NOMO-1 treated with dmso at 0.1 percent for 144 hours (cell line): ENCODE data around the gene POLR2C.
"Not testable (repeated sequence)": the region's sequence is repeated elsewhere in the genome, so short reads cannot be mapped to it uniquely, and the experiment has no call there.

Experiments
- DNase-seq: peaks from one replicate; lab custom pipeline; 2025; ENCODE audit not compliant: unreplicated experiment; lab: John Stamatoyannopoulos, UW

The POLR2C gene

DNA sequence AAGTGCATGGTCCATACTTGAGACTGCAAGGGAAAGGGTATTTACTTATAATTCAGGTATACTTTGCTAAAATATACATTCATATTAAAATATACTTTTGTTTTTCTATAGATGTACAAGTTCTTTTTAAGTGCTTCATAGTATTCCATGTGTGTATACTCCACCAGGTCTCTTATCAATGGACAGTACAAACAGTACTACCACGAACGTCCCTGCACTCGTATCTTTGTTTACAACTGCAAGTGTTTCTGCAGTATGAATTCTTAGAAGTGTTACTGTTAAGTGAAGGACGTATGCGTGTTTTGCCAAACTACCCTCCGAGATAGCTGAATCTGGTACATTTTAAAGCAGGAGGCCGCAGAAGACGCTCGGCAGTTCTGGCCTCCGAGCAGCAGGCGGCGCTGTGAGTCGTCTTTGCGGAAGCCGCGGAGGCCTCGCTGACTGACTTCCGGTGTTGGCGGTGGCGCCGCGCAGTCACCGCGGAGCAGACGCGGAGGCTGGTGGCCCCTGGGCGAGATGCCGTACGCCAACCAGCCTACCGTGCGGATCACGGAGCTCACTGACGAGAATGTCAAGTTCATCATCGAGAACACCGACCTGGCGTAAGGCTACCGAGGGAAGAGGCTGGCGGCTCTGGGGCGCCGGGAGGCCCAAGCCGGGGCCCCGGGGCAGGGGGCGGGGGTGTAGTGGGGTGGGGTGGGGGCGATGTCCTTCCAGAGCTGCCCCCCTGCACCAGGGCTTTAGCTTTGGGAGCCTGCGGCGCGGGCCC is at the start of gene POLR2C:
POLR2C (plus strand) TSS at position 471 of the 769 bp plus-strand sequence; CDS start at position 517, 46 bp downstream.
- peak; percentile 61 for DNase-seq

DNA sequence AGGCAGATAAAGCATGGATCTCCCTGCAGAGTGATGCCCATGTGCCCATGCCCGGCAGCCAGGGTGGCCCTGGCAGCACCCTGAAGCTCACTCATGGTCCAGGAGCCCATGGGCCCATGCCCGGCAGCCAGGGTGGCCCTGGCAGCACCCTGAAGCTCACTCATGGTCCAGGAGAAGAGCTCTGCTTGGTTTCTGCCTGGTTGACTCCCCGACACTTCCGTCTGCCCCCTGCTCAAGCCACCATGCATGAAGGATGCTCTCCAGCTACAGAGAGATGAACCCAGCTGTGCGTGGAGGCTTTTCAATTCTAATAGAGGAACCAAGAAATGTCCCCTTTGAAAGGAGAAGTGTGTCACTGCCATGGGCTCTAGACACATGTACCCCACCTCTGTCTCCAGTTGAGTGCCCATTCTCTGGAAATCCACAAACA is 49.2 kb upstream of the POLR2C start:
- DNase-seq: no peak

DNA sequence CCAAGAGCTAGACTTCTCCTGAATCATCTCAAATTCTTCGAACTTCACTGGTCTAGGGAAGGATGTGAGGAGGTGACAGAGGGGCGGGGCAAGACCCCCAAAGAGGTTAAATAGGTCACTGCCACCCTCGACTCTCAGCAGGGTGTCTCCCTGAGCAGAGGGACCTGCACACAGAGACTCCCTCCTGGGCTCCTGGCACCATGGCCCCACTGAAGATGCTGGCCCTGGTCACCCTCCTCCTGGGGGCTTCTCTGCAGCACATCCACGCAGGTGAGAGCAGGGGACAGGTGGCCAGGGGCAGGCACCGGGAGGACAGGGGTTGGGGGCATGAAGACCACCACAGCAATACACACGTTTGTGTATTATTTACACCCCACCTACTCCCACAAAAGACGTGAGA is 48.7 kb upstream of the POLR2C start:
- no peak for DNase-seq

DNA sequence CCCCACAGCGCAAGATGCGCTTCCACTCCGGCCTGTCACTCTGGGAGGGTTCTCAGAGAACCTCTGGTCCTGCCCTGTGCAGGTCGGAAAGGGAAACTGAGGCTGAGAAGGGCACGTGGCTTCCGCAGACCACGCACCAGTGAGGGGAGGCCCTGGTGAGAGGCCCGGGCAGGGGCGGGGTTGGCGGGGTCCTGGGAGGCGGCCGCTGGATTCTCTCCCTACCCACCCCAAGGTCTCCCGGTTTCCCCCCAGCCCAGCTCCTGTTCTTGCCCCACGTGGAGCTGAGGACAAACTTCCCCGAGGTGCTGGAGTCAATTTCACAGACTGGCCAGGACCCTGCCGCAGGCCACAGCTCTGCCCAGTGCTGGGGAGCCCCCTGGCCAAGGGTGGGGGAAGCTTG is 46.4 kb upstream of the POLR2C start:
- no peak for DNase-seq

DNA sequence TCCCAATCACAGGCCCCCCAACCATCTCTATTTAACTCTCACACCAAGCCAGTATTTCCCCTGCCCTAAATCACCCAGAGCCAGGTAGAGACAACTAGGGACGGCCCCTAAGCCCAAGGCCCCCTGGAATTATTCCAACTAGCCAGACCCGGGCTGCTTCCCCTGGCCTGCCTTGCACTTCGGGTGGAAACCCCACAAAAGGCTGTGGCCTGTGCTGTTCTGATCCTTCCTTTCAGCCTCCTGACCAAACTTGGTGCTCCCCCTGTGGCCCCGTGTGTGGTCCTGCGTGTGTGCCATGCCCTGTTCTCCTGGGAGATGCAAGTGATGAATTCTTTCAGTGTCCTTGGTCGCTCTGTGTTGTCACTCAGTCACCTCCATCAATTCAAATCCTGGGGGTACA is 43.0 kb upstream of the POLR2C start:
- no peak for DNase-seq

DNA sequence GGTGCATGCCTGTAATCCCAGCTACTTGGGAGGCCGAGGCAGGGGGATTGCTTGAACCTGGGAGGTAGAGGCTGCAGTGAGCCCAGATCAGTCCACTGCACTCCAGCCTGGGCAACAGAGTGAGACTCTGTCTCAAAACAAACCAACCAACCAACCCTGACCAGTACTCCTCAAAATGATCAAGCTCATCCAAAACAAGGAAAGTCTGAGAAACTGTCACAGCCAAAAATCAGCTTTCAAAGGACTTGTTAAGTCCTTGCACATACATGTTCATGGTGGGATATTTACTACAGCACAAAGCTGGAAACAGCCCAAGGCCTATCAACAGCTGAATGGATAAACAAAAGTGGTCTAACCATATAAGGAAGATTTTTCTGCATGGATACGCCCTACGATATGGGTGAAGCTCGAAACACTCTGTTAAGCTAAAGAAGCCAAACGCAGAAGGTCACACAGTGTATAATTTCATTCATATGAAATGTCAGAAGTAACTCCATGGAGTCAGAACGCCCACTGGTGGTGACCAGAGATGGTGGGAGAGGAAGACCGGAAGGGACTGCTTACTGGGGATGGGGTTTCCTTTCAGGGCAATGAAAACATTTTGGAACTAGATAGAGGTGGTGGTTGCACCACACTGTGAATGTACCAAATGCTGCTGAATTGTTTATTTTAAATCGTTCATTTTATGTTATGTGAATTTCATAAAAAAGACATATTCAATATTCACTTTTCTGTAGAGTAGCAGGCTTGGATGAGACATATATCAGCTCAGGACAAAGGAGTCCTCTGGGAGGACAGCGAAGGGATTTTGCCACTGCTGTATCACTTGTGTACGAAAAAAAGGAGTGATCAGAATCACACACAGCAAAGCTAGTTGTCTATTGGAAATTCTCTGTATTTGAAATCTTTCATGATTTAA is 40.2 kb upstream of the POLR2C start:
- no peak for DNase-seq

DNA sequence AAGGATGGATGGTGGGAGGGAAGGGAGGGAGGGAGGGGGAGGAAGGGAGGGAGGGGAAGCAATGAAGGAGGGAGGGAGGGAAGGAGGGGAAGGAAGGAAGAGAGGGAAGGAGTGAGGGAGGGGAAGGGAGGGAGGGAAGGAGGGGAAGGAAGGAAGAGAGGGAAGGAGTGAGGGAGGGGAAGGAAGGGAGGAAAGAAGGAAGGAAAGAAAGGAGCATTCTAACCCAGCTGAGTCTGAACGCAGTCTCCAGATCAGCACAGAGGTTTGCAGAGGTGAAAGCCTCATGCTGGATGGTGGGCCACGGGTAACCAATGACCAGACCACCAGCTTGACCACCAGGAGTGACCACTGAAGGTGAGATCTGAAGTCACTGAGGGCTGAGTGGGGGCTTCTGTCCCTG is 39.3 kb upstream of the POLR2C start:
- no peak for DNase-seq

DNA sequence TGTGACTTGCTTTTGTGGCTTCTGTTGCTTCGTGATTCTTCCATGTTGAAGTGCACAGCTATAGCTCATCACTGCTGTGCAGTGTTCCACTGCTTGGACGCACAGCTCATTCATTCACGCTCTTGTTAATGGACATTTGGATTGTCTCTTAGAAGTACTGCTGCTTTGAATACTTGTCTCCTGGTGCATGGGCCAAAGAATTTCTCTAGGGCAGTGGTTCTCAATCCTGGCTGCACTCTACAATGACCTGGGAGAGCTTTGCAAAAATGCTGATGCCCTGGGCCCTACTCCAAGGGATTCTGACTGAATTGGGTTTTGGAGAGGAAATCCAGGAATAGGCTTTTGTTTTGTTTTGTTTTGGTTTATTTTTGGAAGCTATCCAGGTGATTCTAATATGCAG is 37.9 kb upstream of the POLR2C start:
- DNase-seq: no peak

DNA sequence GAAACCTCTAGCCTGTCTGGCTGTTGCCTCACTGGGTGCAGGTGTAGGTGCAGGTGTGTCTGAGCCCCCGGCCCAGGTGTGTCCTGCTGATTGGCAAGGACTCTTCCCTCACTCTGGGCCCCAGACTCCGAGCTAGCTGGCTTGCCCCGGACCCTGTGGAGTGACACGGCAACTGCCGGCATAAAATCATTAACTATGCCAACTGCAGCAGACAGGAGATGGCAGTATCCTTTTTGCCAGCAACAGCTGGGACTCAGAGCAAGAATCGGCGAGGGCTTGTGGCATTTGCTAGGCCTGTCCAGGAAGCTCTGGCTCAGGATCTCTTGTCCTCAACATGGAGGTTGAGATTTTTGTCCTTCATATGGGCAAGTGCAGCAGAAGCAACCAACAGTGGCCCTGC is 36.1 kb upstream of the POLR2C start:
- no peak for DNase-seq

DNA sequence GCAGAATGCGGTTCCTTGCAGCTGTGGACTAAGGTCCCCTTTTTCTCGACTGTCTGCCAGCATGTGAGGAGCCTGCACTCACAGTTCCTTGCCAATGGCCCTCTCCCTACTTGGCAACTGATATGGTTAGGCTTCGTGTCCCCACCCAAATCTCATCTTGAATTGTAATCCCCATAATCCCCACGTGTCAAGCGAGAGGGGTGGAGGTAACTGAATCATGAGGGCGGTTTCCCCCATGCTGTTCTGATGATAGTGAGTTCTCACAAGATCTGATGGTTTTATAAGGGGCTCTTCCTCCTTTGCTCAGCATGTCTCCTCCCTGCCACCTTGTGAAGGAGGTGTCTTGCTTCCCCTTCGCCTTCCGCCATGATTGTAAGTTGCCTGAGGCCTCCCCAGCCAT is 35.2 kb upstream of the POLR2C start:
- no peak for DNase-seq

DNA sequence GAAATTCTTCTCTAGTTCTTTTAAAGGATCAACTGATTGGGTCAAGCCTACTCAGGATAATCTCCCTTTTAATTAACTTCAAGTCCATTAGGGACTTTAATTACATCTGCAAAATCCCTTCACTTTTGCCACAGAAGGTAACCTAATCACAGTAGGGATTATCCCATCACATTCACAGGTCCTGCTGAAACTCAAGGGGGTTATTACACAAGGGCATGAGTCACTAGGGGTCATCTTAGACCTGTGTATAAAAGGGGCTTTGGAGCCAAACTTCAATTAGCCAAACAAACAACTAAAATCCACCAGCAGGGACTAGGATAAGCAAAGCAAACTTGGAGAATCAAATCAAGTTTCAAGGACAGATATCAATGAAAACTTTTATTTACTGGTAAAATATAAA is 34.7 kb upstream of the POLR2C start:
- DNase-seq: no peak

DNA sequence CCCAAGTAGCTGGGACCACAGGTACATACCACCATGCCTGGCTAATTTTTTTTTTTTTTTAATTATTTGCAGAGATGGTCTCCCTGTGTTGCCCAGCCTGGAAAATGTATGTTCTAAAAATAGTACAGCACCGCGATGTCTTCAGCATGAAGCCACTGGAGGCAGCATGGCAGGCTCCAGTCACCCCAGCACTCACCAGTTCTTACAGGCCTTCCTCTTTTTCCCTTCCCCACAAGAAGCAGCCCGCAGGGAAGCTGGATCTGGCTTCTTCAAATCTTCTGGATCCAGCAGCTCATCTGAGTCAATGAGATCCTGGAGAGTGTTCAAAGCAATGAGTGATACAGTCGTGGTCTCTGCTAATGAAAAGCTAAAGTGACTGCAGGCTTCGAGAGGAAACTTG is 31.5 kb upstream of the POLR2C start:
- DNase-seq: no peak

DNA sequence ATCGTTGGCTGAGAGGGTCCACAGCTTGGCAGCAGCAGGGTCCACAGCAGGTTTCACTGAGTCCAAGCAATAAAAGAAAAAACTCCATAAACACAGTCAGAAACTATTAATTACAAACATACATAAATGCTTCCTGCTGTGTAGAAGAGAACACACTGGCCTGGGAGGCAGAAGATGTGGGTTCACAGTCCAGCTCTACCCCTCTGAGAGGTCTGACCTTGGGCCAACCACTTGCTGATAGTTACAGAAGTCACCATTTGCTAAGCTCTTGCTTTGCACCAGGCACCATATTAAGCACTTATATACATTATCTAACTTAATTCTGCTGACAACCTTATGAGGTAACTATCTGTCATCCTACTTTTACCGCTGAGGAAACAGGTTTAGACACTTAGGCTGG is 30.0 kb upstream of the POLR2C start:
- DNase-seq: no peak

DNA sequence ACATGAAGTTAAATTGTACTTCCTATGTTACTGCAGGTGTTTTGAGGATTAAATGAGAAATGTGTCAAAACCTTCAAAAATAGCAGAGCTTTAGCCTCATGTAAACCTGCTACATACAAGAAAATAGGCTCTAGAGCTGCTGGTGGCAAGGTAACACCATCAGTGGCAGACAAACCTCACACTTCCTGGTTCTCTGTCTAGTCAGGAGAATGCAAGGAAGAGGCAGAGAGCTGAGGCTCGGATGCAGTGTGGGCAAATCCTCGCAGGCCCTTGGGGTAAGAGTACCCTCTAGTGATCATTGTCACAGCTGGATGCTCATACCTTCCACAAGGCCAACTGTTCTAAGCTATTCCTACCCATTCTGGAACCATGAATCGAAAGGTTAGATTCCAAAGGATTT is 29.5 kb upstream of the POLR2C start:
- DNase-seq: no peak

DNA sequence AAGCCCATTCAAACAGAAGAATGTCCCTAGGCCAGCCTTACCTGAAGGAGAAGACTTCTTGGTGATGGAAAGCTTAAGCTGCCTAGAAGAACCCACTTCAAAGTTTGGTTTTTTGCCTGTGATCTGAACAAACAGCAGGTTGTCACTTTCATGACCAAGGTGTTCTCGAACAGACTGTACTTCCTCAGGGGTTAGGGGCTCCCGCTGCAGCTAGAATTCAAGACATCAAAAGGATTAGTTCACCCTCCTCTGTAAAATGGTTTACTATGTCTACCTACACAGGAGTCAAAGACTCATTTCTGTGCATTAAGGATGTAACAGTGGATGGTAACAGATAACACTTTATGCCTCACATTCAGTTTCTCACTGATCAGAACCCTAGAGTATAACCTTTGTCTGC is 28.5 kb upstream of the POLR2C start:
- DNase-seq: no peak

DNA sequence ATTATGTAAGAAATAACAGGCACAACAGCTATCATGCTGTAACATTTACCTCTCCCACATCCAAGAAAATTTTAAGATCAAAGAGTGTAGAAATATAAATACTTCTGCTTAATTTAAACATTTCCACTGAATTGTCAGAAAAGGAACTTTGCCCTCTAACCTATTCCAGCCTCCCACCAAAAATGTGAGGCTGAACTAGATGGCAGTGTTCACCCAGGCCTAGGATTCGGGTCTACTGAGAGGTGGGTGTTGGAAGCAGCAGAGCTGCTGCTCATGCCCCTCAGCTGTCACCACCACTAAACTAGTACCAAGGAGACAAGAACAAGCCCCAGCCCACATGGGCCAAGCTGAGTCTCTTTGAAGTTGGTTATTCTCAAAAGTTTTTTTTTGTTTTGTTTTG is 26.6 kb upstream of the POLR2C start:
- DNase-seq: no peak

DNA sequence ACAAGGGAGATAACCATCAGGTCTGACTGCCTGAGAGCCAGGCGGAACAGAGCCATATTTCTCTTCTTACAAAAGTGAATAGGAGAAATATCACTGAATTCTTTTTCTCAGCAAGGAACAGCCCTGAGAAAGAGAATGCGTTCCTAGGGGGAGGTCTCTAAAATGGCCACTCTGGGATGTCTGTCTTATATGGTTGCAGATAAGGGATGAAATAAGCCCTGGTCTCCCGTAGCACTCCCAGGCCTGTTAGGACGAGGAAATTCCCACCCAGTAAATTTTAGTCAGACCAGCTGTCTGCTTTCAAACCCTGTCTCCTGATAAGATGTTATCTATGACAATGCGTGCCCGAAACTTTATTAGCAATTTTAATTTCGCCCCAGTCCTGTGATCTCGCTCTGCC is 22.5 kb upstream of the POLR2C start:
- DNase-seq: not testable (repeated sequence)

DNA sequence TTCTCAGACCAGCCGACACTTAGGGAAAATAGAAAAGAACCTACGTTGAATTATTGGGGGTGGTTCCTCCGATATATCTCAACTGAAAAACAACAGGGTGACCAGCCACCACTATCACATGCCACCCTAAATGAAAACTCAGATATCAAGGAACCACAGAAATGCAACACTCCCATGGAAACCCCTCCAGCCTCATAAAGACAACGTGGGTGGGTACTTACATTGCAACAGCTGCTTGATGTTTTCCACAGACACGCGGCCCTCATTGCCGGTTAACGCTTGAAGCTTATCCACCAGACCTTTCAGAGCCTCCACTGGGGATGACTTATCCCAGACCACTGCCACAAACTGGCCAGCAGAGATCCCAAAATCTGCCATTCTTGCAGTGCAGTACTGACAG is 21.9 kb upstream of the POLR2C start:
- not testable (repeated sequence) for DNase-seq

DNA sequence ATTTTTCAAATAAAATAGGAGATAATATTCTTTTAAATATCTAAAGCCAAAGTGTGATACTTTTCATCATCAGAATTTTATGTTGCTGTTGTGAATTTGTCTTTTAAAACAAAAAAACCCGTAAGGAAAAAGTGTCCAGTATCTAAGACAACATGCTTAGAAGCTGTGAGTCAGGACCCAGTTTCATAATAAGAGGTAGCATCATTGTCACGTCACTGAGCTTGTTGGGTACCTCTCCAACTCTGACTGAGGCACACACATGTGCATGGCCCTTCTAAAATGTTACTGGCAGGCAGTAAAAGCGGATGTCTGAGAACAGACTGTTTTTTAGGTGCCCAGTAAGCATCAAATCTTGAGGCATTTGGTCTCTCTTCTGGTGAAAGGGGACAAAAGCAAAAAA is 17.8 kb upstream of the POLR2C start:
- DNase-seq: no peak

DNA sequence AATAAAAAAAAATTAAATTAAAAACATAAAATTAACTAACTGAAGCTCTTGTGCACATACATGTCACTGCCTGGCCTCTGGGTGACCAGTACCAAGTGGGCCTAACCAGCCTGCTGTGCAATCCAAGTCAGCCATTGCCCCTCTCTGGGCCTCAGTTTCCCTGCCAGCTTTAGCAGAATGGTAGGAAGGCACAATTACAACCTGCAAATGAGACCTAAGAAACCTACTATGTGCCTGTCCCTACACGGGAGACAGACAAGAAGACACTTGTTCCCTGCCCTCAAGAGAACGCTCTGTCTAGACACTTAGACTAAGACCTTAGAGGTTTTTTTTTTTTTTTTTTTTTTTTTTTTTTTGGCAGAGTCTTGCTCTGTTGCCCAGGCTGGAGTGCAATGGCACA is 17.0 kb upstream of the POLR2C start:
- no peak for DNase-seq

DNA sequence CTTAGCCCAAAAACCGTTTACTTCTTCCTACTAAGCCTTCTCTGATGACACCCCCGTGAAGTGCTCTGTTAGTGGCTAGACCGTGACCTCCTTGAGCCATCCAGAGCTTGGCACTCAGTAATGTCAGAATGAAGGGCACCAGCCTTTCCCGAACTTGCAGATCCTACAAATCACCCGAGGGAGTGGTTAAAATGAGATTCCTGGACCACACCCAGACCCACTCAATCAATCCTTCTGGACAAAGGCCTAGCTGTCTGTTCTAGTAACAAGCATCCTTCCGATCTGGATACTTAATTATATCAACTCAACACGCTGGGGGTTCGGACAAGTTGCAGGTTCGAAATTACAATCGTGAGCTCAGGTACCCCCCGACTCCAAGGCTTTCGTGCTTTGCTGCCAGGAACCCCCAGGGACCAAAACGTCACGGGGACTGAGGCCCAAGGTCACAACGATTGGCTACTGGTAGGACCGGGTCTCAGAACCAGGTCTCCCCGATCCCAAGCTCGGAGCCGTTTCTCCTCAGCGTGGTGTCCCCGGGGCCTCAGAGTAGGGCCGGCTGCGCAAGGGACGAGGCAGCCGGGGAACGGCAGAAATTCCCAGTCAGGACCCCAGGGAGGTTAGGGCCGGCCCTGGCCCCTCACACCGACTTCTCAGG is 15.8 kb upstream of the POLR2C start:
- no peak for DNase-seq
